Left ventricle myocardium inferior (tissue), 1 donor: ENCODE data around the gene PXYLP1. TPM values are rescaled to one million over a fixed set of nuclear protein-coding genes. Genes with fewer than 3 reads are reported as not detected.

Experiments
- DNase-seq: peaks from one replicate; pipeline ENCODE4 v3.0.0-alpha.2; 2020
- H3K27ac ChIP-seq: fragments of 200-600 bp; replicated peaks from 2 replicates; pipeline ENCODE4 v1.8.0; 2021
- H3K27me3 ChIP-seq: fragments of 200-600 bp; 2 replicates; pipeline ENCODE4 v1.8.0; 2021; ENCODE audit warnings: low read depth
- H3K36me3 ChIP-seq: fragments of 200-600 bp; 2 replicates; pipeline ENCODE4 v1.8.0; 2021
- H3K4me1 ChIP-seq: fragments of 200-600 bp; 2 replicates; pipeline ENCODE4 v1.8.0; 2021
- H3K4me3 ChIP-seq: fragments of 200-600 bp; 2 replicates; pipeline ENCODE4 v1.8.0; 2021; ENCODE audit warnings: mild to moderate bottlenecking, moderate library complexity
- H3K9me3 ChIP-seq: fragments of 200-600 bp; replicated peaks from 2 replicates; pipeline ENCODE4 v1.8.0; 2021
- intact Hi-C: fragments of 100-400 bp; cut with micrococcal nuclease; formaldehyde crosslinking; loops from one replicate; pipeline ENCODE4 v1.11.0; 2022
- total RNA-seq: library from RNA; stranded (reverse); fragmentation: NEBNext Ultra II Directional; extraction: Animal tissue kit (Norgen Biotek cat#: 25700); gene quantifications from one replicate; pipeline ENCODE4 v1.2.1, GENCODE V29; 2021
- TF ChIP-seq, protein P1 (sequence below): fragments of 200-600 bp; IDR thresholded peaks from 2 replicates; pipeline ENCODE4 v1.8.0; 2021; ENCODE audit warnings: antibody characterized with exemption, mild to moderate bottlenecking, borderline replicate concordance
- donor health status: DM: no; HTN: yes; CAD: no; lungs with severe emphysema.

PXYLP1 gene
- total RNA-seq, 1 donor from 2014 or later, result 25.6 TPM

DNA sequence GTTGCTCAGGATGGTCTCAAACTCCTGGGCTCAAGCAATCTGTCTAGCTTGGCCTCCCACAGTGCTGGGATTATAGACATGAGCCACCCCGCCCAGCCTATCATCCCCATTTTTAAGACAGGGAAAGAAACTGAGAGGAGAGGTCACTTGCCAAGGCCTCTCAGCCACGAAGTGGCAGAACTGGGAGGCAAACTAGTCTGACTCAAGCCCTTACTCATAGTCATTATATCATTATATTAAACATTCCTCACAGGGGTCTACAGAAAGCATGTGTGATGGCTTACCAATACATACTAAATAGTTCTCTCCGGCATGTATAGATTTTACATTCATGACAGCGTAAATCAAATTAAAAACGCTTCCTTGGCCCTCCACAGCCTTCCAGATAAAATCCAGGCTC, 74.7 kb downstream of the PXYLP1 start:
- no peak for DNase-seq
- H3K27ac ChIP-seq, result no peak overlapping the region
- intact Hi-C loops, result no loop called here
- H3K9me3 ChIP-seq, result no peaks in the 10 kb centered on the region
- H3K4me3 ChIP-seq, result no peak overlapping the region
- H3K4me1 ChIP-seq, result peaks cover 12% of the 10 kb centered on the region
- H3K27me3 ChIP-seq, result no peaks in the 10 kb centered on the region
- TF ChIP-seq, protein P1, sequence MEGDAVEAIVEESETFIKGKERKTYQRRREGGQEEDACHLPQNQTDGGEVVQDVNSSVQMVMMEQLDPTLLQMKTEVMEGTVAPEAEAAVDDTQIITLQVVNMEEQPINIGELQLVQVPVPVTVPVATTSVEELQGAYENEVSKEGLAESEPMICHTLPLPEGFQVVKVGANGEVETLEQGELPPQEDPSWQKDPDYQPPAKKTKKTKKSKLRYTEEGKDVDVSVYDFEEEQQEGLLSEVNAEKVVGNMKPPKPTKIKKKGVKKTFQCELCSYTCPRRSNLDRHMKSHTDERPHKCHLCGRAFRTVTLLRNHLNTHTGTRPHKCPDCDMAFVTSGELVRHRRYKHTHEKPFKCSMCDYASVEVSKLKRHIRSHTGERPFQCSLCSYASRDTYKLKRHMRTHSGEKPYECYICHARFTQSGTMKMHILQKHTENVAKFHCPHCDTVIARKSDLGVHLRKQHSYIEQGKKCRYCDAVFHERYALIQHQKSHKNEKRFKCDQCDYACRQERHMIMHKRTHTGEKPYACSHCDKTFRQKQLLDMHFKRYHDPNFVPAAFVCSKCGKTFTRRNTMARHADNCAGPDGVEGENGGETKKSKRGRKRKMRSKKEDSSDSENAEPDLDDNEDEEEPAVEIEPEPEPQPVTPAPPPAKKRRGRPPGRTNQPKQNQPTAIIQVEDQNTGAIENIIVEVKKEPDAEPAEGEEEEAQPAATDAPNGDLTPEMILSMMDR, result no peak
- H3K36me3 ChIP-seq, result no peaks in the 10 kb centered on the region

DNA sequence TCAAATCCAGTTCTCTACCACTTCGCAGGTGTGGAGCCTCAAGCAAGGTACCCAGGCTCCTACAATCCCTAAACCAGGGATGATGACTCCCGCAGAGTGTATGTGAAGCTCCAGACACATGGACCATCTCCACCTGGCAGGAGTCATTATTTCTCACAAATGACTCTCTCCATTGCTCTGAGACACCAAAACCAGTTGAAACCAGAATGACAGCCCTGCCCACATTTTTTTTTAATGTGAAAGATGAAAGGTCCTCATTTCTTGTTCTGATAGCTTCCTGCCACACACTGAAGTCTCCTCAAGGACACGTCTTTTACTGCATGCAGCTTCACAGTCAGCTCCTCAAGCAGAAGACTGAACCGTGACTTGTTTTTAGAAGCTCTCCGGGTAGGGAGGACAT, 75.3 kb downstream of the PXYLP1 start:
- Histone ChIP-seq H3K36me3 (no peaks in the 10 kb centered on the region), H3K27me3 (no peaks in the 10 kb centered on the region), H3K27ac (no peak overlapping the region), H3K4me1 (peaks cover 16% of the 10 kb centered on the region), H3K9me3 (no peaks in the 10 kb centered on the region), H3K4me3 (no peak overlapping the region)
- DNase-seq, result no peak
- intact Hi-C loops, result no loop called here
- TF ChIP-seq, protein P1, result no peak

DNA sequence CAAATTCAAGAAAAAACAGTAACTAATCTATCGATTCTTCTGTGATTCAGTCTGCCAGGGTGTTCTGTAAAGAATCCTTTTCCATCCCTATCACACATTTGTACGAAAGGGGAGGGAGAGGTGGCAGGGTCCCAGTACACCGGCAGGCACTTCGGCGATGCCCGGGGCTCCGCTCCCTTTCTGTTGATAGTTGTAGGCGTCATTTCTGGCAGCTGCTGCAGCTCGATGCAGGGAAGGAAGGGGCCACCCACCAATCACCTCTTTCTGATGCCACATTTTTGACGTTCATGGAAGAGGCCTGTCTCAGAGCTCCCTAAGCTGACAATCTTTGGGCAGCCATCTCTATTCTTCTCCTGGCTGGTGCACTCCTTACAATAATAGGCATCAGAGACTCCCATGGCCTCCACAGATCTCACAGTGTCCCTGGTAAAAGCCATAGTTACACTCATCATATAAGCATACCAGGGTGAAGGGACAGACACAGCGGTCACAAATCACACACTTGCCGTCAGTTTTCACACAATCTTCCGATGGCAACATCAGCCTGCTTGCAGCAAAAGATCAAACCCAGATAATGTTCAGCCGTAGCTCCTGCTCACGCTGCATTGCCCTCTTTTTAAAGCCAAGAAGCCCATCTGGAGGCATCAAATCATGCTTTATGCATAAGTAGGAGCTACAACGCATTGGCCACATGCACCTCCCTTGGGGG, 75.9 kb downstream of the PXYLP1 start:
- intact Hi-C loops, result no loop called here
- Histone ChIP-seq H3K9me3 (no peaks in the 10 kb centered on the region), H3K4me3 (no peak overlapping the region), H3K4me1 (peaks cover 22% of the 10 kb centered on the region), H3K27ac (no peak overlapping the region), H3K36me3 (no peaks in the 10 kb centered on the region), H3K27me3 (no peaks in the 10 kb centered on the region)
- TF ChIP-seq, protein P1, result no peak
- DNase-seq, result no peak

DNA sequence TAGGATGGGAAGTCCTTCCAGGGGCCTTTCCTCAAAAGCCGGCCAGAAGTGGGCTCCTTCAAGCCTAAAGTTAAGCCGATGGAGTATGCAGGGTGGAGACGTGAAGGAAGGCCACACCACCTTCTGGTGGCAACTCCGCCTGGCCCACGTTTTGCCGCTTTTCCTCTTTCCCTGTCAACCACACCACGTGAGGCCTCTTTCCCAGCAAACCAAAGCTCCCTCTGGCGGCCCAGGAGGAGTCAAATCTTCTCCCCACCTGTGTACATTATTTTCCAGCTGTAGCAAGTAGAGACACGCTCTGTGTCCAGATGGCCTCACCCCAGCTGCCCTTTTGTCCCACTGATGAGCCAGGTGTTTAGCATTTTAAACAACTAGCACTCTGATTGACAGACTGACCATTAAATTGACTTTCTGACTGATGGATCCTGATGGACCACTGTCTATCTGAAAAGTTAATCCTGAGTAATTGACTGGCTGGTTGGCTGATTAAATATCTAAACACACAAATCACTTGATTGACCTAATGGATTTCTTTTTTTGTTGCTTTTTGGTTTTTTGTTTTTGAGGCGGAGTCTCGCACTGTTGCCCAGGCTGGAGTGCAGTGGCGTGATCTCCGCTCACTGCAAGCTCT, 77.1 kb downstream of the PXYLP1 start:
- Histone ChIP-seq H3K9me3 (no peaks in the 10 kb centered on the region), H3K4me3 (no peak overlapping the region), H3K27me3 (no peaks in the 10 kb centered on the region), H3K27ac (no peak overlapping the region), H3K4me1 (peaks cover 21% of the 10 kb centered on the region), H3K36me3 (no peaks in the 10 kb centered on the region)
- intact Hi-C loops, result no loop called here
- DNase-seq, result peak; percentile 30
- TF ChIP-seq, protein P1, result peak; percentile 66

DNA sequence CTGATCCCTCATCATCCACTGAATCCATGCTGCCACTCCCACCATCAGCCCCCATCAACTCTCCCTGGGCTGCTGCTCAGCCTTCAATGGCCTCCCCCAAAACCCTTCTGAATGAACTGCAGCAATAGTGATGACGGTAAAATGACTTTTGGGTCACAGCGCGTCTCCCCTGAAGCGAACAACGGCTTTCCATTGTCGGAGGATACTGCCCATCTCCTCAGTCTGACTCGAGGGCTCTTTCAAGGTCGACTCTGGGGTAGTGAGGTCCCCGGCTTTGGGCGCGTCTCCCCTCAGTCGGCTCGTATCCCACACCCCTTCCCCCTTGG, 79.5 kb downstream of the PXYLP1 start:
- H3K36me3 ChIP-seq, result no peaks in the 10 kb centered on the region
- no peaks in the 10 kb centered on the region for H3K9me3 ChIP-seq
- intact Hi-C loops, result loop anchor here (5.0 kb wide), 1 partner anchor 141 kb away; no protein-coding TSS in a partner anchor
- peak overlapping the region; percentile 80 for H3K4me3 ChIP-seq
- peak overlapping the region; percentile 90 for H3K27ac ChIP-seq
- TF ChIP-seq, protein P1, result no peak
- peaks cover 18% of the 10 kb centered on the region for H3K4me1 ChIP-seq
- H3K27me3 ChIP-seq, result no peaks in the 10 kb centered on the region
- no peak for DNase-seq
